Neuronal stem cell (in vitro differentiated cells): Measurements from ENCODE around the gene ZBED3.
"Not testable (repeated sequence)": the region's sequence is repeated elsewhere in the genome, so short reads cannot be mapped to it uniquely, and the experiment has no call there.

Source experiments
- DNase-seq: peaks from one replicate; pipeline ENCODE4 v3.0.0-alpha.2; 2013; ENCODE audit warnings: low spot score
- H2AFZ ChIP-seq: one replicate; pipeline ENCODE4 v1.6.1; 2013; ENCODE audit warnings: mild to moderate bottlenecking, low read length, inconsistent platforms
- H2AK5ac ChIP-seq: 2 replicates; pipeline ENCODE4 v1.6.1; 2013; ENCODE audit warnings: low read depth, mild to moderate bottlenecking, inconsistent platforms, low read length, moderate library complexity, mixed read lengths
- H2BK120ac ChIP-seq: 2 replicates; pipeline ENCODE4 v1.6.1; 2013; ENCODE audit warnings: low read depth, mild to moderate bottlenecking, inconsistent platforms, low read length, moderate library complexity, mixed read lengths
- H2BK12ac ChIP-seq: one replicate; pipeline ENCODE4 v1.6.1; 2013; ENCODE audit warnings: low read length, inconsistent platforms
- H2BK15ac ChIP-seq: 2 replicates; pipeline ENCODE4 v1.6.1; 2013; ENCODE audit warnings: mild to moderate bottlenecking, low read length, inconsistent platforms, mixed read lengths
- H2BK5ac ChIP-seq: one replicate; pipeline ENCODE4 v1.6.1; 2013; ENCODE audit warnings: inconsistent platforms, mild to moderate bottlenecking, low read length, moderate library complexity
- H3K14ac ChIP-seq: one replicate; pipeline ENCODE4 v1.6.1; 2013; ENCODE audit warnings: low read length, inconsistent platforms
- H3K18ac ChIP-seq: 2 replicates; pipeline ENCODE4 v1.6.1; 2013; ENCODE audit warnings: low read length, inconsistent platforms
- H3K23ac ChIP-seq: 2 replicates; pipeline ENCODE4 v1.6.1; 2013; ENCODE audit warnings: low read depth, mild to moderate bottlenecking, mixed read lengths, low read length, inconsistent platforms; ENCODE audit not compliant: poor library complexity
- H3K27ac ChIP-seq: replicated peaks from 3 replicates; pipeline ENCODE4 v1.5.1; 2013; ENCODE audit warnings: low read length, inconsistent platforms
- H3K27me3 ChIP-seq, 3 experiments: 2 replicates each; pipeline ENCODE4 v1.6.1; 2013; ENCODE audit warnings: low read length in 3 of 3, mild to moderate bottlenecking in 2 of 3, inconsistent platforms in 1 of 3, low read depth in 1 of 3, mixed read lengths in 1 of 3, moderate library complexity in 1 of 3; ENCODE audit not compliant: control insufficient read depth in 3 of 3, insufficient read depth in 3 of 3
- H3K36me3 ChIP-seq, 2 donors: replicated peaks in 1 of 2; 2 replicates each; pipeline ENCODE4 v1.6.1; 2013; ENCODE audit warnings: low read length in 2 of 2; ENCODE audit not compliant: control insufficient read depth in 2 of 2, insufficient read depth in 2 of 2
- H3K4ac ChIP-seq: 2 replicates; pipeline ENCODE4 v1.6.1; 2013; ENCODE audit warnings: inconsistent platforms, mild to moderate bottlenecking, low read length, moderate library complexity
- H3K4me1 ChIP-seq, 2 donors: 1 replicate in 1 of 2; 2 replicates in 1 of 2; pipeline ENCODE4 v1.6.1; 2013; ENCODE audit warnings: low read length in 2 of 2, low read depth in 1 of 2; ENCODE audit not compliant: control insufficient read depth in 2 of 2, insufficient read depth in 1 of 2
- H3K4me2 ChIP-seq: one replicate; pipeline ENCODE4 v1.6.1; 2013; ENCODE audit warnings: mild to moderate bottlenecking, low read length, inconsistent platforms; ENCODE audit not compliant: insufficient read depth, poor library complexity, severe bottlenecking
- H3K4me3 ChIP-seq, 2 donors: 2 replicates each; pipeline ENCODE4 v1.5.1; 2013; ENCODE audit warnings: low read length in 2 of 2, mild to moderate bottlenecking in 2 of 2, inconsistent platforms in 1 of 2, moderate library complexity in 1 of 2
- H3K79me1 ChIP-seq: one replicate; pipeline ENCODE4 v1.6.1; 2013; ENCODE audit warnings: low read depth, mild to moderate bottlenecking, inconsistent platforms, low read length, moderate library complexity
- H3K9ac ChIP-seq: one replicate; pipeline ENCODE4 v1.6.1; 2013; ENCODE audit warnings: mild to moderate bottlenecking, low read depth, low read length, inconsistent platforms; ENCODE audit not compliant: poor library complexity
- H3K9me3 ChIP-seq, 2 donors: replicated peaks in 1 of 2; 2 replicates each; pipeline versions ENCODE3 to v1.6.1; 2013; ENCODE audit warnings: low read length in 2 of 2, mild to moderate bottlenecking in 2 of 2, inconsistent platforms in 1 of 2, low read depth in 1 of 2, mixed read lengths in 1 of 2, moderate library complexity in 1 of 2; ENCODE audit not compliant: control insufficient read depth in 2 of 2, insufficient read depth in 1 of 2
- H4K8ac ChIP-seq: one replicate; pipeline ENCODE4 v1.6.1; 2013; ENCODE audit warnings: low read depth, mild to moderate bottlenecking, inconsistent platforms, low read length, moderate library complexity
- H4K91ac ChIP-seq: one replicate; pipeline ENCODE4 v1.6.1; 2013; ENCODE audit warnings: low read length, low read depth, mild to moderate bottlenecking, inconsistent platforms; ENCODE audit not compliant: poor library complexity
- WGBS, 2 donors: extraction: QIAGEN DNeasy Blood & Tissue Kit; methylation state at CpG; one replicate each; pipeline ENCODE4 v1.1.7; 2013; ENCODE audit warnings: missing lambda C conversion rate in 2 of 2, mixed read lengths in 1 of 2; ENCODE audit not compliant: insufficient read length in 2 of 2, insufficient replicate concordance in 1 of 2; ENCODE audit errors: extremely low coverage in 2 of 2; 5-methylcytosine and 5-hydroxymethylcytosine counted together

ZBED3 gene

DNA sequence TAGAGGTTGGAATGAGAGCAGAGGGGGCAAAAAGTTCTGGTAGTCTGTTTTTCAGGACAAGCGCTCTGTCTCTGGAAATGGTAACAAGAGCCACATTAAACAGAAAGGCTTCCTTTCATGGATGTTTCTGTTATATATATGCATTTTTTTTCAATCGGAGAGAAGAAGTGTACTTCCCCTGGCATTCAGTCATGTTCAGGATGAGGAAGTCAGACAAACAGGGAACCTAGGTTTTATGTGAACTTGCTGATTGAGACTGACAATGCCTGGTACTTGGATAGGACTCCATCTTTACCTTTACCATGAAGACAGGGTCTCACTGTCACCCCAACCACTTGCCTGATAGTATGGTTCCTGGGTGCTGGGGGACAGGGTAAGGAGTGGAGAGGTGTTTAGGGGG is 30.1 kb upstream of the ZBED3 start:
- Histone ChIP-seq H3K4me3 (no peak overlapping the region), H3K18ac (no peak overlapping the region), H2AK5ac (no peak overlapping the region), H3K9ac (no peak overlapping the region), H3K79me1 (no peaks in the 10 kb centered on the region), H3K14ac (no peak overlapping the region), H4K91ac (no peak overlapping the region), H2BK120ac (no peak overlapping the region), H3K23ac (no peak overlapping the region), H4K8ac (no peak overlapping the region), H3K27me3 (no peaks in the 10 kb centered on the region), H3K4me2 (no peak overlapping the region), H3K4ac (no peak overlapping the region), H3K36me3 (peaks cover 0 to 7% of the 10 kb centered on the region in 2 donors), H2BK15ac (no peak overlapping the region), H3K27ac (no peak overlapping the region), H2BK12ac (no peak overlapping the region), H2BK5ac (no peak overlapping the region), H3K4me1 (no peaks in the 10 kb centered on the region), H2AFZ (no peak overlapping the region), H3K9me3 (no peaks in the 10 kb centered on the region)
- WGBS, 2 donors, result no CpG with 5 or more reads among the region's 2 CpGs
- no peak for DNase-seq

- not testable (repeated sequence) for H3K4me2 ChIP-seq, H4K8ac ChIP-seq, H3K36me3 ChIP-seq, H4K91ac ChIP-seq, H3K4me1 ChIP-seq, H2BK5ac ChIP-seq, H3K4me3 ChIP-seq, H3K27ac ChIP-seq, H2BK12ac ChIP-seq, H3K9ac ChIP-seq, H3K14ac ChIP-seq, H3K4ac ChIP-seq, H3K18ac ChIP-seq, DNase-seq, H3K27me3 ChIP-seq, H2AFZ ChIP-seq, H2BK120ac ChIP-seq, H3K79me1 ChIP-seq, H3K23ac ChIP-seq, H2AK5ac ChIP-seq, H2BK15ac ChIP-seq
- no CpG with 5 or more reads among the region's 4 CpGs for WGBS, 2 donors
- peaks cover 0 to 16% of the 10 kb centered on the region in 2 donors for H3K9me3 ChIP-seq
Observed at GRCh38 chr5:77107035-77107434, 19.9 kb upstream of the ZBED3 start.

DNA sequence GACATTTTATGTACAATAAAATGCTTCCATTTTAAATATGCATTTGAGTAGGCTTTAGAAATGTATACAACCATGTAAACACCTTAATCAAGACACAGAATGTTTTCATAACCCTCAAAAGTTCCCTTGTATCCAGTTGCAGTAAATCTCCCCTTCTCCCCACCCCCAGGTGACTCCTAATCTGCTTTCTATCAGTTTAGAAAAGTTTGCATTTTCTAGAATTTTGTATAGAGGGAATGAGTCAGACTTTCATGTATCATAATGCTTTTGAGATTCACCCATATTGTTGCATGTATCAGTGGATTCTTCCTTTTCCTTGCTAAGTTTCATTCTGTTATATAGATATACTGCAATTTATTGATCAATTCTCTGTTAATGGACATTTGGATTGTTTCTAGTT is 17.7 kb upstream of the ZBED3 start:
- no peaks in the 10 kb centered on the region for H3K79me1 ChIP-seq
- no peak overlapping the region for H2AFZ ChIP-seq
- H3K4ac ChIP-seq, result no peak overlapping the region
- H4K8ac ChIP-seq, result no peak overlapping the region
- no peak overlapping the region for H2AK5ac ChIP-seq
- no peak overlapping the region for H3K27ac ChIP-seq
- no peak overlapping the region for H3K23ac ChIP-seq
- H3K14ac ChIP-seq, result no peak overlapping the region
- no peak overlapping the region for H2BK120ac ChIP-seq
- H3K9ac ChIP-seq, result no peak overlapping the region
- no peak overlapping the region for H2BK15ac ChIP-seq
- H3K4me2 ChIP-seq, result no peak overlapping the region
- H3K9me3 ChIP-seq, result peaks cover 0 to 16% of the 10 kb centered on the region in 2 donors
- no peak overlapping the region for H4K91ac ChIP-seq
- H3K36me3 ChIP-seq, result peaks cover 0 to 9% of the 10 kb centered on the region in 2 donors
- no peak overlapping the region for H2BK5ac ChIP-seq
- no peak for DNase-seq
- no peaks in the 10 kb centered on the region for H3K27me3 ChIP-seq
- H2BK12ac ChIP-seq, result no peak overlapping the region
- no peak overlapping the region for H3K4me3 ChIP-seq
- no peaks in the 10 kb centered on the region for H3K4me1 ChIP-seq
- H3K18ac ChIP-seq, result no peak overlapping the region

- no CpG with 5 or more reads among the region's 1 CpG for WGBS, 2 donors
- no peaks in the 10 kb centered on the region for H3K27me3 ChIP-seq
- no peak overlapping the region for H2AFZ ChIP-seq
- no peak overlapping the region for H2BK5ac ChIP-seq
- H3K4me2 ChIP-seq, result no peak overlapping the region
- no peak overlapping the region for H3K18ac ChIP-seq
- H2AK5ac ChIP-seq, result no peak overlapping the region
- H3K36me3 ChIP-seq, result peaks cover 0 to 9% of the 10 kb centered on the region in 2 donors
- H4K8ac ChIP-seq, result no peak overlapping the region
- H2BK120ac ChIP-seq, result no peak overlapping the region
- H3K27ac ChIP-seq, result no peak overlapping the region
- no peak overlapping the region for H4K91ac ChIP-seq
- DNase-seq, result no peak
- H3K14ac ChIP-seq, result no peak overlapping the region
- no peaks in the 10 kb centered on the region for H3K79me1 ChIP-seq
- no peak overlapping the region for H3K9ac ChIP-seq
- H2BK12ac ChIP-seq, result no peak overlapping the region
- peaks cover 0 to 16% of the 10 kb centered on the region in 2 donors for H3K9me3 ChIP-seq
- no peak overlapping the region for H2BK15ac ChIP-seq
- no peaks in the 10 kb centered on the region for H3K4me1 ChIP-seq
- no peak overlapping the region for H3K23ac ChIP-seq
- no peak overlapping the region for H3K4ac ChIP-seq
- H3K4me3 ChIP-seq, result no peak overlapping the region
Observed at GRCh38 chr5:77103457-77103856, 16.4 kb upstream of the ZBED3 start.
